Vagina (tissue), 2 donors: ENCODE measurements around the gene LRRC43.

ENCODE experiments used
- CTCF ChIP-seq, 3 experiments: fragments of 450-650 bp in 2 of 3; fragments of 200-600 bp in 1 of 3; sonication (generic) in 1 of 3; IDR thresholded peaks; one replicate each; pipeline ENCODE4 v1.5.1; 2017 to 2019; ENCODE audit warnings: antibody characterized with exemption in 3 of 3, mild to moderate bottlenecking in 2 of 3, moderate library complexity in 2 of 3
- POLR2AphosphoS5 ChIP-seq, 2 donors: sonication (generic); formaldehyde crosslinking; IDR thresholded peaks; one replicate each; pipeline ENCODE4 v1.9.0; 2017; ENCODE audit warnings: antibody characterized with exemption in 2 of 2, mild to moderate bottlenecking in 2 of 2, low read depth in 1 of 2; ENCODE audit not compliant: insufficient read depth in 1 of 2

- TF ChIP-seq CTCF (IDR thresholded peaks at IDR 0.05) (no peak), POLR2AphosphoS5 (IDR thresholded peaks at IDR 0.05; ENCODE audit: insufficient read depth in 1 of 2, low read depth in 1 of 2) (no peak)
These were observed 2.7 kb downstream of the LRRC43 start for GRCh38 chr12:122185494-122186082.
